OCI-LY3 (cell line): ENCODE results near the gene CYTH3.

ENCODE experiments used
- EZH2phosphoT487 ChIP-seq: fragments of 200-600 bp; shearing (Covaris generic); IDR thresholded peaks from 2 replicates; pipeline ENCODE4 v1.6.1; 2018; ENCODE audit warnings: antibody characterized with exemption, mixed run types, low read depth
- TF ChIP-seq, protein P1 (sequence below): fragments of 200-600, 300-600 bp; sonication (generic); IDR thresholded peaks from 2 replicates; pipeline ENCODE4 v1.5.1; 2014; ENCODE audit warnings: antibody characterized with exemption, low read length, low read depth

GRCh38 chr7:6153646-6154541, 118.5 kb downstream of the CYTH3 start:
- TF ChIP-seq, protein P1, sequence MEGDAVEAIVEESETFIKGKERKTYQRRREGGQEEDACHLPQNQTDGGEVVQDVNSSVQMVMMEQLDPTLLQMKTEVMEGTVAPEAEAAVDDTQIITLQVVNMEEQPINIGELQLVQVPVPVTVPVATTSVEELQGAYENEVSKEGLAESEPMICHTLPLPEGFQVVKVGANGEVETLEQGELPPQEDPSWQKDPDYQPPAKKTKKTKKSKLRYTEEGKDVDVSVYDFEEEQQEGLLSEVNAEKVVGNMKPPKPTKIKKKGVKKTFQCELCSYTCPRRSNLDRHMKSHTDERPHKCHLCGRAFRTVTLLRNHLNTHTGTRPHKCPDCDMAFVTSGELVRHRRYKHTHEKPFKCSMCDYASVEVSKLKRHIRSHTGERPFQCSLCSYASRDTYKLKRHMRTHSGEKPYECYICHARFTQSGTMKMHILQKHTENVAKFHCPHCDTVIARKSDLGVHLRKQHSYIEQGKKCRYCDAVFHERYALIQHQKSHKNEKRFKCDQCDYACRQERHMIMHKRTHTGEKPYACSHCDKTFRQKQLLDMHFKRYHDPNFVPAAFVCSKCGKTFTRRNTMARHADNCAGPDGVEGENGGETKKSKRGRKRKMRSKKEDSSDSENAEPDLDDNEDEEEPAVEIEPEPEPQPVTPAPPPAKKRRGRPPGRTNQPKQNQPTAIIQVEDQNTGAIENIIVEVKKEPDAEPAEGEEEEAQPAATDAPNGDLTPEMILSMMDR = no peak
- no peak for TF ChIP-seq EZH2phosphoT487
